ENCODE data around the gene P4HB.

P4HB gene

DNA sequence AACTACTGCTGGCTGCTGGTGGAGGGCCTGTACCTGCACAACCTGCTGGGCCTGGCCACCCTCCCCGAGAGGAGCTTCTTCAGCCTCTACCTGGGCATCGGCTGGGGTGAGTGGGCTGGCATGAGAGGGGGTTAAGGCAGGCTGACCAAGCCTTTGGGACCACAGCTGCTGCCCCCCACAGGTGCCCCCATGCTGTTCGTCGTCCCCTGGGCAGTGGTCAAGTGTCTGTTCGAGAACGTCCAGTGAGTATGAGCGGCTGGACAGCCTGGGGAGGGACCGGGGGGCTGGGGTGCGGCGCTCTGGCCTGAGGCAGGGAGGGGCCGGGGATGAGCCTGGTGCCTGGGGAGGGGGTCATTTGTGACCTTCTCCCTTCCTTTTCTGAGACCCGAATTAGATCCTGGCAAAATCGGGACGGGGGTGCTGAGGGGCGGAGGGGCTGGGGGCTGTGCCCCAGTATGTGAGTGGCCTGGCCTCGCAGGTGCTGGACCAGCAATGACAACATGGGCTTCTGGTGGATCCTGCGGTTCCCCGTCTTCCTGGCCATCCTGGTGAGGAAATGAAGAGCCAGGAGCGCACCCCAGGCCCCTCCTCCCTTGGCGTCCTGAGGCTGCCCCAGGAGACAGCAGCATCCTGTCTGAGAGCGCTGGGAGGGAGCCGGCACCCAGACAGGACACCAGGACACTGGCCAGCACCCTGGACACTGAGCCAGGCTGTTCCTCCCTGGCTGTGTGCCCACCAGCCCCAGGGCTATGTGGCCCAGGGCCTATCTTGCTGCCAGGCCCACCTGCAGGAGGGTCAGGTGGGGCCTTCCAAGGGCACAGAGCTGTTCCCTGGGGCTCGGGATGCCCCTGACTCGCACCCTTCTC, 48.4 kb downstream of the P4HB start:
- DNase-seq (ENCODE audit: low read depth) = no peak
- no peak overlapping the region for H3K4me3 ChIP-seq (ENCODE audit: low read depth, low read length)
- no peak for TF ChIP-seq CTCF (IDR thresholded peaks at IDR 0.05; ENCODE audit: low read depth, low read length, missing control alignments)

GRCh38 chr17:81810892-81811704, 49.2 kb downstream of the P4HB start:
- TF ChIP-seq CTCF (IDR thresholded peaks at IDR 0.05; ENCODE audit: low read depth, low read length, missing control alignments) = no peak
- no peak overlapping the region for H3K4me3 ChIP-seq (ENCODE audit: low read depth, low read length)
- no peak for DNase-seq (ENCODE audit: low read depth)

DNA sequence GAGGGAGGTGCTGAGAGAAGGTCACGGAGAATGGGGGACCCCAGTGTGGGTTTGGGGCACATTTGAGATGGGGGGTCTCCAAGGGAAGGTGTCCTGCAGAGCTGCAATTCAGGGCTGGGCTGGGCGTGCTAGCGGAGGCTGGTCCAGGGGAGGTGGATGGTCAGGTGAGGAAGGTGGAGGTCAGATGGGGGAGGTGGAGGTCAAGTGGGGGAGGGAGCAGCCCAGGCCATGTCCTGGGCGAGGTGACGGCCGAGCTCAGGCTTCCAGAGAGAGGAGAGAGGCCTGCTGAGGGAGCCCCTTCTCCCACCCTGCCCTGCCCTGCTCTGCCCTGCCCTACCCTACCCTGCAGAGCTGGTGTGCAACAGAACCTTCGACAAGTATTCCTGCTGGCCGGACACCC, 49.9 kb downstream of the P4HB start:
- TF ChIP-seq CTCF (IDR thresholded peaks at IDR 0.05; ENCODE audit: low read depth, low read length, missing control alignments) = no peak
- H3K4me3 ChIP-seq (ENCODE audit: low read depth, low read length) = no peak overlapping the region
- DNase-seq (ENCODE audit: low read depth) = no peak

DNA sequence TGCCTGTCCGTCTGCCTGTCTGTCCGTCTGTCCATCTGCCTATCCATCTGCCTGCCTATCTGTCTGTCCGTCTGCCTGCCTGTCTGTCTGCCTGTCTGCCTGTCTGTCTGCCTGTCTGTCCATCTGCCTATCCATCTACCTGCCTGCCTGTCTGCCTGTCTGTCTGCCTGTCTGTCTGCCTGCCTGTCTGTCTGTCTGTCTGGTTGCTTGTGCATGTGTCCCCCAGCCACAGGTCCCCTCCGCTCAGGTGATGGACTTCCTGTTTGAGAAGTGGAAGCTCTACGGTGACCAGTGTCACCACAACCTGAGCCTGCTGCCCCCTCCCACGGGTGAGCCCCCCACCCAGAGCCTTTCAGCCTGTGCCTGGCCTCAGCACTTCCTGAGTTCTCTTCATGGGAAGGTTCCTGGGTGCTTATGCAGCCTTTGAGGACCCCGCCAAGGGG, 50.8 kb downstream of the P4HB start:
- DNase-seq (ENCODE audit: low read depth) = no peak

GRCh38 chr17:81808778-81809555, 51.4 kb downstream of the P4HB start:
- DNase-seq (ENCODE audit: low read depth) = no peak
- TF ChIP-seq CTCF (IDR thresholded peaks at IDR 0.05; ENCODE audit: low read depth, low read length, missing control alignments) = peak; percentile 30

More for the DNA sequence above, 50.8 kb downstream of the P4HB start:
- H3K4me3 ChIP-seq (ENCODE audit: low read depth, low read length) = no peak overlapping the region
- no peak for TF ChIP-seq CTCF (IDR thresholded peaks at IDR 0.05; ENCODE audit: low read depth, low read length, missing control alignments)

GRCh38 chr17:81807839-81808238, 52.5 kb downstream of the P4HB start:
- no peak overlapping the region for H3K4me3 ChIP-seq (ENCODE audit: low read depth, low read length)
- no peak for TF ChIP-seq CTCF (IDR thresholded peaks at IDR 0.05; ENCODE audit: low read depth, low read length, missing control alignments)
- no peak for DNase-seq (ENCODE audit: low read depth)

More at GRCh38 chr17:81808778-81809555, 51.4 kb downstream of the P4HB start:
- no peak overlapping the region for H3K4me3 ChIP-seq (ENCODE audit: low read depth, low read length)

Measured in GM12864 (cell line).